HEK293 (cell line): ENCODE measurements around the gene BRDT.

Experiments
- CTCF ChIP-seq: fragments of 450-650 bp; formaldehyde crosslinking; IDR thresholded peaks from 2 replicates; pipeline ENCODE4 v1.5.1; 2016; ENCODE audit warnings: missing biosample characterization, missing genetic modification characterization
- PATZ1 ChIP-seq: fragments of 450-650 bp; formaldehyde crosslinking; IDR thresholded peaks from 2 replicates; pipeline ENCODE4 v1.5.1; 2016; ENCODE audit warnings: missing biosample characterization, missing genetic modification characterization
- SP3 ChIP-seq: fragments of 450-650 bp; formaldehyde crosslinking; IDR thresholded peaks from 2 replicates; pipeline ENCODE4 v1.5.1; 2016; ENCODE audit warnings: missing biosample characterization, missing genetic modification characterization
- ZNF24 ChIP-seq: fragments of 450-650 bp; formaldehyde crosslinking; IDR thresholded peaks from 2 replicates; pipeline ENCODE4 v1.5.1; 2016; ENCODE audit warnings: missing biosample characterization, missing genetic modification characterization
- ZNF610 ChIP-seq: fragments of 450-650 bp; formaldehyde crosslinking; IDR thresholded peaks from 2 replicates; pipeline ENCODE4 v1.5.1; 2016; ENCODE audit warnings: missing biosample characterization, missing genetic modification characterization, borderline replicate concordance
- ZNF792 ChIP-seq: fragments of 450-650 bp; formaldehyde crosslinking; IDR thresholded peaks from 2 replicates; pipeline ENCODE4 v1.5.1; 2016; ENCODE audit warnings: missing biosample characterization, missing genetic modification characterization
- ZNF837 ChIP-seq: fragments of 450-650 bp; formaldehyde crosslinking; IDR thresholded peaks from 2 replicates; pipeline ENCODE4 v1.5.1; 2016; ENCODE audit warnings: missing biosample characterization, missing genetic modification characterization

DNA sequence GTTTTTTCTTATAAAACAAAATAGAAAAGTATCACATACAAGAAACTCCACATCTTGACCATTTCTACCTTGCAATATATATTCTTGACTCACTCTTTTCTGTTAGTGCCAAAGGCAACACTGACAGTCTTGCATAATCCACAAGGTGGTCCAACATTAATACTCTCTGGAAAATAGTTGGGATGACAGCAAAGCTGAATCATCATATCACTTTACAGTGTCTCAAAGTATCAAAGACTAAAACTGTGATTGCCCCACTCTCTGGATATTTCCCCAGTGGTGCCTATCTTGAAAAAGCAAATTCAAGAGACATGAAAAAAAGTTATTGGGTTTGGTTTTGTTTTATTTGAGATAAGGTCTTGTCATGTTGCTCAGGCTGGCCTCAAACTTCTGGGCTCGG lies 48.6 kb upstream of the BRDT start:
- TF ChIP-seq ZNF792 (tag by site-specific recombination) (no peak), CTCF (no peak), PATZ1 (tag by site-specific recombination) (no peak), SP3 (tag by site-specific recombination) (no peak), ZNF837 (tag by site-specific recombination) (no peak), ZNF610 (tag by site-specific recombination) (no peak), ZNF24 (tag by site-specific recombination) (no peak)
